GM19452 (cell line): ENCODE data around the gene MESD.

Source experiments
- ATAC-seq: cut with Tn5 transposase; IDR thresholded peaks from one replicate; pipeline ENCODE4 v1.9.1; 2021; ENCODE audit not compliant: unreplicated experiment

The MESD gene

GRCh38 chr15:80989518-80990478, at the start of gene MESD:
TSS of gene MESD (minus strand) at chr15:80989819. CDS start at chr15:80989791, 28 bp downstream.
- peak; percentile 96 for ATAC-seq

- ATAC-seq = no peak
These were observed 49.5 kb upstream of the MESD start for GRCh38 chr15:81038975-81039607.

- no peak for ATAC-seq
These were observed 48.5 kb upstream of the MESD start for GRCh38 chr15:81037952-81038743.

GRCh38 chr15:81033508-81033907, 43.9 kb upstream of the MESD start:
- no peak for ATAC-seq

- ATAC-seq = no peak
These were observed 43.2 kb upstream of the MESD start for GRCh38 chr15:81032818-81033217.

GRCh38 chr15:81032355-81032754, 42.7 kb upstream of the MESD start:
- ATAC-seq = no peak

GRCh38 chr15:81031203-81031602, 41.6 kb upstream of the MESD start:
- no peak for ATAC-seq

GRCh38 chr15:81030301-81030750, 40.7 kb upstream of the MESD start:
- ATAC-seq = no peak

GRCh38 chr15:81029414-81030300, 40.0 kb upstream of the MESD start:
- no peak for ATAC-seq

GRCh38 chr15:81026836-81027599, 37.4 kb upstream of the MESD start:
- no peak for ATAC-seq

- ATAC-seq = no peak
These were observed 36.2 kb upstream of the MESD start for GRCh38 chr15:81025721-81026370.

GRCh38 chr15:81024936-81025335, 35.3 kb upstream of the MESD start:
- ATAC-seq = no peak

- ATAC-seq = no peak
These were observed 34.8 kb upstream of the MESD start for GRCh38 chr15:81024265-81024872.

GRCh38 chr15:81023483-81024264, 34.1 kb upstream of the MESD start:
- peak; percentile 92 for ATAC-seq

GRCh38 chr15:81021321-81021720, 31.7 kb upstream of the MESD start:
- no peak for ATAC-seq

GRCh38 chr15:81018197-81018596, 28.6 kb upstream of the MESD start:
- no peak for ATAC-seq

GRCh38 chr15:81016489-81017068, 27.0 kb upstream of the MESD start:
- no peak for ATAC-seq
